Fibroblast of mammary gland (primary cell): Measurements from ENCODE around the gene TRIM3.

Experiments used
- DNase-seq: peaks from one replicate; pipeline ENCODE4 v3.0.0-alpha.2; 2010; ENCODE audit warnings: low read depth
- H3K4me3 ChIP-seq: 2 replicates; pipeline ENCODE4 v1.5.1; 2011; ENCODE audit warnings: low read depth, mild to moderate bottlenecking, low read length, moderate library complexity; ENCODE audit not compliant: control insufficient read depth
- TF ChIP-seq, protein P1 (sequence below): conservative IDR thresholded peaks from 2 replicates; pipeline ENCODE4 v1.5.1; 2011; ENCODE audit warnings: low read depth, low read length, inconsistent platforms; ENCODE audit not compliant: control insufficient read depth, insufficient read depth

Gene TRIM3

DNA sequence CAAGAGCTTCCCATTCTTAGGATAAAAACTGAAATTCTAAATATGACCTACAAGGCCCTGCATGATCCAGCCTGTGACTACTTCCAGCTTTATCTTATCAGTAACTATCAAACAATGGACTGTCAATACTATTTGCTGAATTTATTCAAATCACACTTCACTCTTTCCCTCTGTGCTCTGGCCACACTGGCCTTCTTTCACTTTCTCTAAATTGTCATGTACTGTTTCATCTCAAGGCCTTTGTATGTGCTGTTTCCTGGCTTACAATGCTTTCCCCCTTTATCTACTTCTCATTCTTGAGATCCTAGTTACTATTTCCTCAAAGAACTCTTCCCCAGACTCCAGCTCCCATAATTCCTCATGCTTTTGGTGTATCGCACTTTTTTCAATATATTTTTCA lies 13.2 kb upstream of the TRIM3 start:
- DNase-seq = no peak
- TF ChIP-seq, protein P1, sequence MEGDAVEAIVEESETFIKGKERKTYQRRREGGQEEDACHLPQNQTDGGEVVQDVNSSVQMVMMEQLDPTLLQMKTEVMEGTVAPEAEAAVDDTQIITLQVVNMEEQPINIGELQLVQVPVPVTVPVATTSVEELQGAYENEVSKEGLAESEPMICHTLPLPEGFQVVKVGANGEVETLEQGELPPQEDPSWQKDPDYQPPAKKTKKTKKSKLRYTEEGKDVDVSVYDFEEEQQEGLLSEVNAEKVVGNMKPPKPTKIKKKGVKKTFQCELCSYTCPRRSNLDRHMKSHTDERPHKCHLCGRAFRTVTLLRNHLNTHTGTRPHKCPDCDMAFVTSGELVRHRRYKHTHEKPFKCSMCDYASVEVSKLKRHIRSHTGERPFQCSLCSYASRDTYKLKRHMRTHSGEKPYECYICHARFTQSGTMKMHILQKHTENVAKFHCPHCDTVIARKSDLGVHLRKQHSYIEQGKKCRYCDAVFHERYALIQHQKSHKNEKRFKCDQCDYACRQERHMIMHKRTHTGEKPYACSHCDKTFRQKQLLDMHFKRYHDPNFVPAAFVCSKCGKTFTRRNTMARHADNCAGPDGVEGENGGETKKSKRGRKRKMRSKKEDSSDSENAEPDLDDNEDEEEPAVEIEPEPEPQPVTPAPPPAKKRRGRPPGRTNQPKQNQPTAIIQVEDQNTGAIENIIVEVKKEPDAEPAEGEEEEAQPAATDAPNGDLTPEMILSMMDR = no peak
- no peak overlapping the region for H3K4me3 ChIP-seq

DNA sequence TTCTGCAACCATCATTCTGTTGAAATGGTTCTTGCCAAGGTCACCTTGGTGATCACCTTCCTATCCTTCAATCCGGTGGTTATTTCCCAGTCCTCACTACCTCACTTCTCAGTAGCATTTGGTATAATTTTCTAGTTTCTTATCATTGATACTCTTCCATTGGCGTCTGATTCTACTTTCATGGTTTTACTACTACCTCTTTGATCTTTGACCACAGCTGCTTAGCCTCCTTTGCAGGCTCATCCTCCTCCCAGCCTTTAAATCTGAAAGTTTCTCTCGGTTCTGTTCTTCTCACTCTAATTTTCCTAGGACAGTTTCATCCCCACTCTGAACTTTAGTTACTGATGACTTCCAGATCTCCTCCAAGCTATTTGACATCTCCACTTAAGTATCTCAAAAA lies 12.5 kb upstream of the TRIM3 start:
- TF ChIP-seq, protein P1 = no peak
- DNase-seq = no peak
- H3K4me3 ChIP-seq = no peak overlapping the region

DNA sequence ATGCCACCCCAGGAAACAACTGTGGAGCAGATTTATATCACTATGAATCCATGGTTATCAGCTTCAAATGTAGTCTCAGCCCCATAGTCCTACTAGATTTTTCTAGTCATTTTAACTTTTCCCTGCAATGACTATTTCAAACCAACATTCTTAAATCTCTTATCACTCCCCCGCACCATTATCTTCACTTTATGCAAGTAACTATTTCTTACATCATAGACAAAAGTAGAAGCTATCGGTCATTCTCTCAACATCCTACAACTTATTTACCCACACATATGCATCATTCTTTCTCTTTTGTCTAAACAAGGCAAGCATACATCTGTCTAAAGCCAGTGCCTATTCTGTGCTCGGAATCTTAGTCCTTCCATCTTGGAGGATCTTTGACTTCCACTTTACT lies 11.9 kb upstream of the TRIM3 start:
- no peak for DNase-seq

DNA sequence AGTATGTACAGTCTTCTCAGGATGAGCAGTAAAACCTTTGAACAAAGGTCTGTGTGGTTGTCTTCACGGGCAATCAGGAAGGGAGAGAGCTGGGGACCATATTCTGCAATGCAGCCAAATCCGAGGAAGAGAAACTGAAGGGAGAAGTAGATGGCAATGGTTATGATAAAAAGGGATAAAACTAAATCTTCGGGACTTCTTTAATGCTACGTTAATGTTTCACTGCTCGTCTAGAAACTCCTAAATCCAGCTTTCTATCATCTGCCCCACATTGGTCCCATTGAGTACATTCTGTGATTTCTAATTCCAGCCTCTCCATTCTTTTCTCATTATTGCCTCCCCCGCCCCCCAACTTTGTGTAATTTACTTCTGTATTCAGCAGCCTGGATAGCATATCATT lies 9.3 kb upstream of the TRIM3 start:
- H3K4me3 ChIP-seq = no peak overlapping the region
- DNase-seq = no peak
- TF ChIP-seq, protein P1 = no peak

More for the DNA sequence above, 11.9 kb upstream of the TRIM3 start:
- no peak overlapping the region for H3K4me3 ChIP-seq
- TF ChIP-seq, protein P1 = no peak

DNA sequence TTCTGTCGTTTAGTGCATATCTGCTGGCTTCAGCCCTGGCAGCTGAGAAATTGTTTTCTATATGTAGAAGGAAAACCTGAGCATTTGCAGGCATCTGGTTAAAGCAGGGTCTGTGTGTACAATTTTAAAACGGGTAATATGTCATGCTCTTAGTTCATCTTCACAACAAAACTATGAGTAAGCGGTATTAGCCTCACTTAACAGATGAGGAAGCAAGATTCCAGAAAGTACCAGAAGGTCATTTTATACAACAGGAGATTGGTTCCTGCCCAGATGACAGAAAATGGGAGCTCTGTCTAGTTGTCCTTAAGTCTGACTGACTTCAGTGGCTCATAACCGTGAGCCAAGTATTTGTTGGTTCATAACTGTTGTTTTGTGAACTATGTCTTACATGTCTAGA lies 8.7 kb upstream of the TRIM3 start:
- DNase-seq = no peak
- TF ChIP-seq, protein P1 = no peak
- H3K4me3 ChIP-seq = peak overlapping the region; percentile 98

DNA sequence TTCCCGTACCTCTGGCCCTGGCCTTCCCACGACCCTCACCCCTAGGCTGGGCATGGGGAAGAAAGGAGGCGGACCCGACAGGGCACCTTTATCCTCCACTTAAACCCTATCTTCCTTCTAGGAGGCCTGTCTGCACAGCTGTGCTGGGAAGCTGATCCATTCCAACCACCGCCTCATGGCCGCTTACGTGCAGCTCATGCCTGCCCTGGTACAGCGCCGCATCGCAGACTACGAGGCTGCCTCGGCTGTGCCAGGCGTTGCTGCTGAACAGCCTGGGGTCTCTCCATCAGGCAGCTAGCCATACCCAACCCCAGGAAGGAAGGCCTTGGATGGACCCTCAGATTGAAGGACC lies 8.2 kb upstream of the TRIM3 start:
- no peak for DNase-seq
- peak overlapping the region; percentile 98 for H3K4me3 ChIP-seq
- TF ChIP-seq, protein P1 = no peak
